HepG2 (cell line): ENCODE measurements around the gene CTCF. TPM values are rescaled to one million over a fixed set of nuclear protein-coding genes. Genes with fewer than 3 reads are reported as not detected.

Source experiments
- ATAC-seq: fragments of 200-7000 bp; cut with Tn5 transposase; 3 replicates; pipeline ENCODE4 v1.9.1; 2020; ENCODE audit warnings: mild to moderate bottlenecking, moderate library complexity
- BruUV-seq: library from RNA; stranded (reverse); fragments of 400-500 nt; replicated peaks from 2 replicates; lab custom pipeline; 2021; lab: Mats Ljungman, UMichigan
- CTCF ChIA-PET: fragments of 300-600 bp; formaldehyde crosslinking; extraction: SDS; loops from one replicate; lab custom pipeline; 2021; ENCODE audit warnings: low total read pairs, inconsistent platforms, low intra/inter-chr PET ratio; lab: Yijun Ruan, JAX
- POLR2A ChIA-PET: fragments of 350-600 bp; sonication (Branson Sonifier 250); formaldehyde crosslinking; loops from one replicate; lab custom pipeline; 2020; ENCODE audit warnings: antibody characterized with exemption, inconsistent platforms; lab: Yijun Ruan, JAX
- DNase-seq: peaks from one replicate; pipeline ENCODE4 v3.0.0-alpha.2; 2015; ENCODE audit warnings: low spot score
- FAIRE-seq: peaks from 3 replicates; lab custom pipeline; 2011; peaks lifted over from hg19 to GRCh38; lab: Jason Lieb, UNC
- H2AFZ ChIP-seq: one replicate; pipeline ENCODE4 v1.6.1; 2011; ENCODE audit warnings: low read length, inconsistent platforms
- H3K27ac ChIP-seq: fragments of 300-600 bp; 3 replicates; pipeline ENCODE4 v1.8.0; 2011; ENCODE audit warnings: mixed run types, mild to moderate bottlenecking, mixed read lengths, low read length, inconsistent platforms; ENCODE audit not compliant: insufficient read depth; ENCODE audit errors: extremely low read length
- H3K27me3 ChIP-seq, 2 experiments: fragments of 200-600 bp in 1 of 2; 2 replicates in 1 of 2; 3 replicates in 1 of 2; pipeline versions ENCODE4 v1.6.0 to v1.8.0; 2011; ENCODE audit warnings: low read length in 2 of 2, mild to moderate bottlenecking in 2 of 2, moderate library complexity in 2 of 2, inconsistent platforms in 1 of 2; ENCODE audit not compliant: insufficient read depth in 2 of 2, control insufficient read depth in 1 of 2
- H3K36me3 ChIP-seq, 2 experiments: fragments of 200-600 bp in 1 of 2; replicated peaks in 1 of 2; 2 replicates in 1 of 2; 3 replicates in 1 of 2; pipeline versions ENCODE4 v1.5.1 to v1.8.0; 2011; ENCODE audit warnings: low read length in 2 of 2, inconsistent platforms in 1 of 2; ENCODE audit not compliant: insufficient read depth in 2 of 2, control insufficient read depth in 1 of 2
- H3K4me1 ChIP-seq: 2 replicates; pipeline ENCODE4 v1.5.1; 2012; ENCODE audit warnings: low read length, inconsistent platforms; ENCODE audit not compliant: insufficient read depth
- H3K4me2 ChIP-seq: 2 replicates; pipeline ENCODE4 v1.6.0; 2011; ENCODE audit warnings: low read depth, low read length, inconsistent platforms
- H3K4me3 ChIP-seq, 3 experiments: fragments of 200-600 bp in 1 of 3; sonication (generic), shearing (Covaris generic) in 1 of 3; replicated peaks in 1 of 3; 2 replicates each; pipeline ENCODE4 v1.5.1; 2011 to 2016; ENCODE audit warnings: low read length in 3 of 3, inconsistent platforms in 2 of 3, low read depth in 2 of 3, mild to moderate bottlenecking in 2 of 3, control low read depth in 1 of 3, mixed read lengths in 1 of 3; ENCODE audit not compliant: insufficient read depth in 1 of 3
- H3K79me2 ChIP-seq: one replicate; pipeline ENCODE4 v1.6.1; 2011; ENCODE audit warnings: low read length, inconsistent platforms; ENCODE audit not compliant: insufficient read depth
- H3K9ac ChIP-seq: 2 replicates; pipeline ENCODE4 v1.6.0; 2011; ENCODE audit warnings: mild to moderate bottlenecking, low read depth, low read length, inconsistent platforms; ENCODE audit not compliant: insufficient read depth
- H3K9me3 ChIP-seq: 2 replicates; pipeline ENCODE4 v1.5.1; 2012; ENCODE audit warnings: mild to moderate bottlenecking, low read length
- H4K20me1 ChIP-seq: 2 replicates; pipeline ENCODE4 v1.6.0; 2011; ENCODE audit warnings: inconsistent platforms, mild to moderate bottlenecking, low read length, moderate library complexity; ENCODE audit not compliant: insufficient read depth
- HMG20B ChIP-seq: conservative IDR thresholded peaks from 2 replicates; pipeline ENCODE4 v1.6.1; 2016; ENCODE audit warnings: missing genetic modification reagents, missing compliant biosample characterization
- NCOR1 ChIP-seq: fragments of 200-600 bp; sonication (generic); IDR thresholded peaks from 2 replicates; pipeline ENCODE4 v1.7.0; 2017; ENCODE audit warnings: antibody characterized with exemption, low read length, borderline replicate concordance
- PAXIP1 ChIP-seq: sonication (generic); formaldehyde crosslinking; conservative IDR thresholded peaks from 2 replicates; pipeline ENCODE4 v1.4.0; 2020; ENCODE audit warnings: mild to moderate bottlenecking, missing genetic modification reagents, moderate library complexity
- PCBP1 ChIP-seq: fragments of 200-400 bp; formaldehyde crosslinking; IDR thresholded peaks from 2 replicates; pipeline ENCODE4 v1.6.1; 2017; ENCODE audit warnings: mild to moderate bottlenecking, low read depth, low read length, borderline replicate concordance
- RNF219 ChIP-seq: sonication (generic); formaldehyde crosslinking; IDR thresholded peaks from 2 replicates; pipeline ENCODE4 v1.5.0; 2020; ENCODE audit warnings: mild to moderate bottlenecking, missing genetic modification reagents
- TERF1 ChIP-seq: sonication (generic); formaldehyde crosslinking; IDR thresholded peaks from 2 replicates; pipeline ENCODE4 v1.8.0; 2022; ENCODE audit warnings: mild to moderate bottlenecking, missing genetic modification reagents, moderate library complexity
- TFE3 ChIP-seq: IDR thresholded peaks from 2 replicates; pipeline ENCODE4 v1.6.1; 2016
- ZNF503 ChIP-seq: sonication (generic); formaldehyde crosslinking; IDR thresholded peaks from 2 replicates; pipeline ENCODE4 v1.4.0; 2020; ENCODE audit warnings: missing genetic modification reagents
- ZNF772 ChIP-seq: sonication (generic); formaldehyde crosslinking; IDR thresholded peaks from 2 replicates; pipeline ENCODE4 v1.5.0; 2020; ENCODE audit warnings: mild to moderate bottlenecking, missing genetic modification reagents
- WGBS: methylation state at CpG from one replicate; pipeline ENCODE4 v1.1.6; 2017; ENCODE audit warnings: low lambda C conversion rate; 5-methylcytosine and 5-hydroxymethylcytosine counted together
- in situ Hi-C: cut with HindIII; loops from 2 replicates; pipeline ENCODE4 v1.10.0; 2017; ENCODE audit warnings: low pct_unique_long_range_greater_than_20kb; ENCODE audit not compliant: extremely low pct_ligation_motif_present
- intact Hi-C: fragments of 100-400 bp; cut with micrococcal nuclease; formaldehyde crosslinking; loops from one replicate; pipeline ENCODE4 v1.10.0; 2022; ENCODE audit not compliant: unreplicated experiment
- polyA plus RNA-seq, 8 experiments: library from polyadenylated mRNA; depleted of rRNA in 3 of 8; stranded (reverse) in 7 of 8; unstranded in 1 of 8; fragments of >200 nt; fragmentation: Illumina TruSeq in 4 of 8; extraction: Trizol in 4 of 8; gene quantifications; 2 replicates each; pipeline versions ENCODE4 v1.2.1 to v1.2.3, GENCODE V29; 2011 to 2016; ENCODE audit warnings: low read depth in 4 of 8, missing spikeins in 1 of 8, mixed read lengths in 1 of 8; ENCODE audit not compliant: insufficient read depth in 1 of 8
- total RNA-seq, 5 experiments: library from RNA; depleted of rRNA; stranded (reverse); fragments of >200 nt; fragmentation: Illumina TruSeq; extraction: Trizol; gene quantifications; 2 replicates each; pipeline ENCODE4 v1.2.3, GENCODE V29; 2016; ENCODE audit warnings: low read depth in 1 of 5

Gene CTCF
- total and polyA plus RNA-seq, 2 of the 13 experiments (the other 11 are each of a cell fraction or from before 2014, with no cell fraction given): 19.5 to 37.5 TPM

- TF ChIP-seq NCOR1: no peak
Observed at GRCh38 chr16:67528870-67529581, 33.3 kb upstream of the CTCF start (continued).

GRCh38 chr16:67529582-67530012, 32.7 kb upstream of the CTCF start:
- Histone ChIP-seq H3K79me2 (peaks cover 4% of the 10 kb centered on the region), H3K4me2 (peak overlapping the region; percentile 99), H2AFZ (no peak overlapping the region), H3K4me1 (peaks cover 70% of the 10 kb centered on the region), H4K20me1 (peaks cover 20% of the 10 kb centered on the region; the same call in 1 of the 2 replicates), H3K4me3 (peak overlapping the region; percentile 69 to 82 (median 74)), H3K9ac (peak overlapping the region; percentile 74), H3K36me3 (no peaks in the 10 kb centered on the region), H3K27me3 (peaks cover 6 to 23% of the 10 kb centered on the region in 2 experiments; a peak in 3 of 5 replicates), H3K9me3 (no peaks in the 10 kb centered on the region), H3K27ac (peak overlapping the region; percentile 19)
- DNase-seq: no peak
- CTCF ChIA-PET: interaction anchor here (1.6 kb wide), 1 partner anchor 9 kb away, joined by 5 read pairs; no protein-coding TSS in a partner anchor
- WGBS: 21% methylated on average over 16 of the region's 16 CpGs
- ATAC-seq: no peak; the same call in 2 of the 3 replicates
- BruUV-seq: TSS peak; percentile 62
- FAIRE-seq: no peak
- intact Hi-C loops: no loop called here
- in situ Hi-C loops: no loop called here
- POLR2A ChIA-PET: interaction anchor here (1.3 to 2.8 kb wide), 5 partner anchors 8 to 137 kb away, joined by 3 to 19 read pairs (median 7); partner anchors contain the start of genes C16orf86, CTCF and ENKD1
- no peak for TF ChIP-seq TERF1 (CRISPR knock-in tag)
- no peak for TF ChIP-seq PAXIP1 (CRISPR knock-in tag)
- no peak for TF ChIP-seq ZNF503 (CRISPR knock-in tag)
- 0 out of 2 replicates have a peak, but pooled peaks have one; percentile 45 for TF ChIP-seq PCBP1
- TF ChIP-seq HMG20B: no peak
- no peak for TF ChIP-seq RNF219 (CRISPR knock-in tag)
- TF ChIP-seq ZNF772 (CRISPR knock-in tag): no peak
- TF ChIP-seq TFE3 (CRISPR knock-in tag): no peak
